ENCODE data around the gene PRR30.
"Not testable (repeated sequence)": the region's sequence is repeated elsewhere in the genome, so short reads cannot be mapped to it uniquely, and the experiment has no call there.

The PRR30 gene

GRCh38 chr2:27127883-27128667, 11.1 kb downstream of the PRR30 start:
- no peak for DNase-seq

DNA sequence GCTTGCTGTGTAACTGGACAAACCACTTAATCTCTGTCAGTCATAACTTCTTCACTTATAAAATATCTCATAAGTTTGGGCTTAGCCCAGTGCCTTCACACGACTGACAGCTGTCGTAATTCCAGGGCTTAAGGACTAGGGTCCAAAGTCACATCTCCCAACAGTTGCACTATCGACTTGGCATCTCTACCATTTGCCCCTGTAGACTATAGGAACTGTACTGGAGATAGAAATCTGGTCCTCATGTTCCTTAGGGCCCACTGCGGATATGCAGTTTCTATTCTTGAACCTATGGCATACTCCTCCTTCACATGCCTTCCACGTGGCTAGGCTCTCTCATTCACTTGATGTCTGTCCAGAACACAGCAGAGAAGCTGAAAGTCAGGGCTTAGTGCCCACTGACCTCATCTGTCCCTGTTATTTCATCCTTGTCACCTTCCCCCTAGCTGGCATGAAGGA, 12.9 kb downstream of the PRR30 start:
- no peak for DNase-seq

DNA sequence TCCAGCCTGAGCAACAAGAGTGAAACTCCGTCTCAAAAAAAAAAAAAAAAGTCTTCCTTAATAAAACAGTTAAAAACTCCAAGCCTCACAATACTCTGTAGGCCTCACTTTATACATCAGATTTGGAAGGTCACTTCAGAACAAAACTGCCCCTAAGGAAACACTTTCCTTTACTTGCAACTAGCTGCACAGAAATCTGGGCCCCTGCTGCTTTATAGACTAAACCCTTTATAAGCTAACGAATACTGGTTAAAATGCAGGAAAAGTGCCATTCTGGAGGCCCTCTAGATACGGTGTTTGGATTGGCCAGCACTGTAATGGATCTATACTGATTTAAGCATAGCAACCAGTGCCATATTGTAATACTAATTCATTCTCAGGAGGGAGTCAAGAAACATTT, 14.1 kb downstream of the PRR30 start:
- no peak for DNase-seq

DNA sequence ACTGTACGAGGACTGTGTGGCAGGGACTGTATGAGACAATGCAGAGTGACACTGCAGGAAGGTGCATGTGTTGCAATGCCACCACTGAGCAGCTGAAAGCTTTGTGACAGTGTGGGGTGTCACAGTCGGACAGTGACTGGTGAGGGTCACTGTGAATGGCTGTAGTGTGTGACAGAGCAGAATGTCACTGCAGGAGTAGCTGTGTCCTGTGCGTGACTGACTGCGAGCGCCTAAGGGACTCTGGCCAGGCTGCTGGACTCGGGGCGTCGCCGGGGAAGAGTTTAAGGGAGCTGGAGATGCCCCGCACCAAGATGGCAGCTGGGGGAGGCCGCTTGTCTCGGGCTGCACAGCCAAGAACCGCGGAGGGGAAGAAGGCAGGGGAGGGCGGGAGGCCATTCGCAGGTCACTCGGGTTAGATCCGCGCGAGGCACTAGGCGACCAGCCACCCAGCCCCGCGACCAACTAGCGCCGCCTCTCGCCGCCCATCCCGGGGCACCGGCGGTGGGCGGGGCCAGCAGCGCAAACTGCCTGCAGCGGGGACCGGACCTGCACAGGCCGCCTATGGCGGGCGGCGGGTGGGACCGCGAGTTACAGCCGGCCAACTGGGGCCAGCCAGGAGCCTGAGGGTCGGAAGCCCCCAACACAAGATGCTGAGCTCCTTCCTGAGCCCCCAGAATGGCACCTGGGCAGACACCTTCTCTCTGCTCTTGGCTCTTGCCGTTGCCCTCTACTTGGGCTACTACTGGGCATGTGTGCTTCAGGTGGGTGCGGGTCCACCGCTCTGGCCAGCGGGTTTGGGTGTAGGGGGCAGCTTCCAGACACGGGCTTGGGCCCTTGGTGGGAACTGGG, 15.7 kb downstream of the PRR30 start, which contains the start of gene ABHD1:
Gene ABHD1 (plus strand): TSS at position 514 of the 849 bp plus-strand sequence. CDS start 134 bp downstream, at position 648.
- DNase-seq: no peak

GRCh38 chr2:27122791-27123190, 16.4 kb downstream of the PRR30 start:
- DNase-seq: no peak

GRCh38 chr2:27121906-27122305, 17.3 kb downstream of the PRR30 start:
- no peak for DNase-seq

- DNase-seq: not testable (repeated sequence)
Observed at GRCh38 chr2:27119330-27119670, 19.9 kb downstream of the PRR30 start.

GRCh38 chr2:27118525-27119329, 20.5 kb downstream of the PRR30 start, which contains the start of gene CGREF1:
TSS of gene CGREF1 (minus strand) at chr2:27119128. CDS start at chr2:27104366, 14,762 bp downstream.
- DNase-seq: no peak

DNA sequence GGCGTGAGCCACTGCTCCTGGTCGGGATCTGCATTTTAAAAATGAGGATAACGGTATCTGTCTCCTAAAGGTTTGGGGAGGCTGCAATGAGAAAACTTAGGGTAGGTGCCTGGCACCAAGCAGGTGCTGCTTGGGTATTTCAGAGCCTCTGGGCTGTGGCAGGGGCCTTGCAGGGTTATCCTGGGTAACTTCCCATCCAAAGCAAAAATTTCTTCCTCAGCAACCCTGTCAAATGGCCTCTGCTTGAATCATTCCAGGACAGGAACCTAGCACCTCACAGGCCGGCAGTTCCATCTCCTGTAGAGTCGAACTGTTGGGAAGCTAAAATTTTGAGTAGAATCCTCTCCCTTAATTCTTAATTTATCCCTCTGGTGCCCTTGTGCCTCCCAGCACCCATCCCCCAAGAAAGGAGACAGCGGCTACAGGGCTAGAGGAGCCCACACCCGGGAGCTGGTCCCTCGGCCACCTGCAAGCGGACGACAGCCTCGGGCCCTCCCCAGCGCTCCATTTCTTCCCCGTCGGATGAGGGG, 21.1 kb downstream of the PRR30 start:
- no peak for DNase-seq

DNA sequence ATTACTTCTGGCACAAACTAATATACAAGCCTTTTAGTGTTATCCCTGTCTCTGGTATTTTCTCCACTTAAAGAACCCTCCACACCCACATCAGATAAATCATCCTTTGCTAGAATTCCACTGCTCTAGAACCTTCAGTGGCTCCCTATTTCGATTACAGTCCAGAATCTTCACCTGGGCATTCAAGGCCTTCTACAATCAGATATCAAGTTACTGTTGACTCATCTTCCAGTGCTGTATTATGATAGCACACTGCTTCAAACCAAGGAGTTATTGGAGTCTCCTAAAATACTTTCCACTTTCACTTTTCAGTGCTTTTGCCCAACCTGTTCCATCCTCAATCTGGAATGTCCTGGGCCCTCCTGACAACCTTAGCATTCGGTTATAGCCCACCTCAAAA, 23.7 kb downstream of the PRR30 start:
- no peak for DNase-seq

- DNase-seq: not testable (repeated sequence)
Observed at GRCh38 chr2:27111392-27112078, 27.7 kb downstream of the PRR30 start.

GRCh38 chr2:27110603-27111352, 28.4 kb downstream of the PRR30 start:
- DNase-seq: not testable (repeated sequence)

- DNase-seq: no peak
Observed at GRCh38 chr2:27109083-27109482, 30.1 kb downstream of the PRR30 start.

- no peak for DNase-seq
Observed at GRCh38 chr2:27108221-27108620, 31.0 kb downstream of the PRR30 start.

DNA sequence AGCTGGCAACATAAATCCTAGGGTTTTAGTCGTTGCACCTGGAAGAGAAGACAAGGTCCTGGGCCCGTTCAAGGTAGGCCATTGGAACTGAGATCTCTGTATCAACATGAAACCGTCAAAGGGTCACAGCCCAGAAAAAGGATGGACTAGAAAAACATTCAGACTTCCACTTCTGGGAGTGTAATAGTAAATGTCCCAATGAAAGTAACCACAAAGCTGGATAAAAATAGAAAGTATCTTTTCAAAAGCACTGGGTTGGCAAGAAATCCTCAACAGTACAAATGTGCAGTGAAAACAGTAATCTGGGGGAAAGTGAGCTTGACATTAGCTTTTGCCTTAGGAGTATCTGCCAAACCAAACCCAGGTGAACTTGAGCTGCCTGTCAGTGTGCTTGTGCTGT, 33.2 kb downstream of the PRR30 start:
- DNase-seq: no peak

GRCh38 chr2:27102329-27102728, 36.9 kb downstream of the PRR30 start:
- DNase-seq: no peak

DNA sequence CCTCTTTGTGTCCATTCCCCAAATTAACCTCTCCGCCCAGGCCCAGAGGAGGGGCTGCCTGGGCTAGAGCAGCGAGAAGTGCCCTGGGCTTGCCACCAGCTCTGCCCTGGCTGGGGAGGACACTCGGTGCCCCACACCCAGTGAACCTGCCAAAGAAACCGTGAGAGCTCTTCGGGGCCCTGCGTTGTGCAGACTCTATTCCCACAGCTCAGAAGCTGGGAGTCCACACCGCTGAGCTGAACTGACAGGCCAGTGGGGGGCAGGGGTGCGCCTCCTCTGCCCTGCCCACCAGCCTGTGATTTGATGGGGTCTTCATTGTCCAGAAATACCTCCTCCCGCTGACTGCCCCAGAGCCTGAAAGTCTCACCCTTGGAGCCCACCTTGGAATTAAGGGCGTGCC, 39.2 kb downstream of the PRR30 start:
- no peak for DNase-seq

- no peak for DNase-seq
Observed at GRCh38 chr2:27099334-27099955, 39.8 kb downstream of the PRR30 start.

DNA sequence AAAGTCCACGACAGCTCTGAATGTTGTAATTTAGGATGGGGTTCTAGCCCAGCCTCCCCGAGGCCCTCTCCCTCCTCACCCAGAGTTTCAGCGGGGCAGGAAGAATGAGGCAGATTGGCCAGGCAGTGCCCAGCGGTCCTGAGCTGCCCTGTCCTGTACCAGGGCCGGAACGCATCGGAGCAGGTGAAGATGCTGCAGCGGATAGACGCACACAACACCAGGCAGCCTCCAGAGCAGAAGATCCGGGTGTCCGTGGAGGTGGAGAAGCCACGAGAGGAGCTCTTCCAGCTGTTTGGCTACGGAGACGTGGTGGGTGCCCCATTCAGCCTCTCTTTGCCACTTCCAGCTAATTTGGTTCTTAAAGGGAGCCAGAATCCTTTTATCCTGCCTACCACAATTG, 41.9 kb downstream of the PRR30 start:
- DNase-seq: no peak

DNA sequence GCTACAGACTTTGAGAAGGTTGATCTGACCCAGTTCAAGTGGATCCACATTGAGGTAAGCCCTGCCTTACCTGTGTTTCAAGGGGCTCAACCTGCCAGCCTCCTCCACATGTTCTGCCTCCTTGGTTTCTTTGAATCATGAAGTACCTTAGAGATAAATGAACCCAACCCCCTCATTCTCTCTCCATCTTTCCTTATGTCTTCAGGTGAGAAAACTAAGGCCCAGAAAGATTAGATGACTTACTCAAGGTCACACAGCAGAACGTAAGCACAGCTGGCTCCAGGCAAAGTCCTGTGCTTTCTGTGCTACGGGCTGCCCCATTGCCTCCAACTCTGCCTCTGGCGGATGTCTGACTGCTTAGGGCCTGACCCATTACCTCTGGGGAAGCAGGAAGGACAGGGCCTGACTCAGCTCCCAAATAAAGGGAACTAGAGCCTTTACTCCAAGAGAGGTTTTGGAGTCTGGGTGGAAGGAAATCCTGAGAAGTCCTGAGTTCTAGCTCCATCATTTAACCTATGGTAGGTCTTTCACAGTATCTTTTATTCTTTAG, 42.4 kb downstream of the PRR30 start:
- DNase-seq: no peak

Measured in T1000 (cell line).